T-helper 2 cell (primary cell): ENCODE data around the gene ROBO2.

Experiments
- DNase-seq, 5 experiments: peaks; one replicate each; pipeline versions ENCODE4 v3.0.0 to v3.0.0-alpha.2; 2012 to 2022
- total RNA-seq, 2 donors: gene quantifications; one replicate each; lab custom pipeline; 2026; lab: John Stamatoyannopoulos, UW

ROBO2 gene, protein sequence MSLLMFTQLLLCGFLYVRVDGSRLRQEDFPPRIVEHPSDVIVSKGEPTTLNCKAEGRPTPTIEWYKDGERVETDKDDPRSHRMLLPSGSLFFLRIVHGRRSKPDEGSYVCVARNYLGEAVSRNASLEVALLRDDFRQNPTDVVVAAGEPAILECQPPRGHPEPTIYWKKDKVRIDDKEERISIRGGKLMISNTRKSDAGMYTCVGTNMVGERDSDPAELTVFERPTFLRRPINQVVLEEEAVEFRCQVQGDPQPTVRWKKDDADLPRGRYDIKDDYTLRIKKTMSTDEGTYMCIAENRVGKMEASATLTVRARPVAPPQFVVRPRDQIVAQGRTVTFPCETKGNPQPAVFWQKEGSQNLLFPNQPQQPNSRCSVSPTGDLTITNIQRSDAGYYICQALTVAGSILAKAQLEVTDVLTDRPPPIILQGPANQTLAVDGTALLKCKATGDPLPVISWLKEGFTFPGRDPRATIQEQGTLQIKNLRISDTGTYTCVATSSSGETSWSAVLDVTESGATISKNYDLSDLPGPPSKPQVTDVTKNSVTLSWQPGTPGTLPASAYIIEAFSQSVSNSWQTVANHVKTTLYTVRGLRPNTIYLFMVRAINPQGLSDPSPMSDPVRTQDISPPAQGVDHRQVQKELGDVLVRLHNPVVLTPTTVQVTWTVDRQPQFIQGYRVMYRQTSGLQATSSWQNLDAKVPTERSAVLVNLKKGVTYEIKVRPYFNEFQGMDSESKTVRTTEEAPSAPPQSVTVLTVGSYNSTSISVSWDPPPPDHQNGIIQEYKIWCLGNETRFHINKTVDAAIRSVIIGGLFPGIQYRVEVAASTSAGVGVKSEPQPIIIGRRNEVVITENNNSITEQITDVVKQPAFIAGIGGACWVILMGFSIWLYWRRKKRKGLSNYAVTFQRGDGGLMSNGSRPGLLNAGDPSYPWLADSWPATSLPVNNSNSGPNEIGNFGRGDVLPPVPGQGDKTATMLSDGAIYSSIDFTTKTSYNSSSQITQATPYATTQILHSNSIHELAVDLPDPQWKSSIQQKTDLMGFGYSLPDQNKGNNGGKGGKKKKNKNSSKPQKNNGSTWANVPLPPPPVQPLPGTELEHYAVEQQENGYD (N-terminal part only)
- total RNA-seq: 0 to 0.07 reads per million in 2 donors

DNA sequence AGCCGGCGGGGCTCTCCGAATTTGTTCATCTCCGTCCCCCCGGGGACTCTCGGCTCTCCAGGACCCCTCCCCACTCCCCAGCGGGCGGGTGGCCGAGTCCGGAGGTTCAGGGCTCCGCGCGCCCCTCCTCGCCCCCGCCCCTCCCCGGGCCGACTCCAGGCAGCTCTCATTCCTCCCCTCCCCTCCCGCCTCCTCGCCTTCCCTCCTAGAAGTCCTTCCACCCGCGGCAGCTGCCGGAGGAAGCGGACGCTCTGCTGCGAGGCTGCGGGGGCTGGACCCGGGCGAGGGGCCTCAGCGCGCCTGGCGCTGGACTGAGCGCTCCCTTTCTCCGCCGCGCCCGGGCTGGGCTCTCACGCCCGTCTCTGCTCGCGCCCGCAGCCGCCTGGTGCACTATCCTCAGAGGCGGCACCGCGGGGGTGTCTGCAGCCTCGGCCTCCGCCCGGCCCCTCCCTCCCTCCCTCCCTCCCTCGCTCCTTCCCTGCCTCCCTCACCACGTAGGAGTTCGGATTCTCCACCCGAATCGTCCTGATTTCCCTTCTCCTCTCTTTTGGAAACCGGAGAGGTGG lies at the start of gene ROBO2:
TSS of gene ROBO2 (plus strand) at position 494 of the 566 bp plus-strand sequence. CDS start 687 bp downstream, outside the sequence.
- no peak for DNase-seq

GRCh38 chr3:76990606-76991005 lies 49.3 kb upstream of the ROBO2 start:
- no peak for DNase-seq

- no peak for DNase-seq
These were observed 48.7 kb upstream of the ROBO2 start for GRCh38 chr3:76991165-76991564.

DNA sequence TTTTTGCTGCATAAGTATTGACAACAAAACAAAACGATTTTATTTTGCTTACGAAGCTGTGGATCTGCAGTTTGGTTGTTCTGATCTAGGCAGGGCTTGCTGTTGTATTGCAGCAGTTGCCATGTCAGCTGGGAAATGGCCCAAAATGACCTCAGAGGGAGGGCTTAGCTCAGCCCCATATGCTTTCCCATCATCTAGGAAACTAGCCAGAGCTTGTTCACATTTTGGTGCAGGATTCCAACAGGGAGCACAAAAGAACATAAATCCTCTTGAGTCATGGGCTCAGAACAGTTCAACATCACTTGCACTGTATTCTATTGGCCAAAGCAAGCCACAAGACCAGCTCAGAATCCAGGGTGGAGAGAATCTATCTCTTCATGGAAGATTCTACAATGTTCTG lies 42.2 kb upstream of the ROBO2 start:
- no peak for DNase-seq

GRCh38 chr3:76998555-76998954 lies 41.3 kb upstream of the ROBO2 start:
- no peak for DNase-seq

GRCh38 chr3:77001062-77001701 lies 38.7 kb upstream of the ROBO2 start:
- DNase-seq: no peak

- DNase-seq: no peak
These were observed 25.7 kb upstream of the ROBO2 start for GRCh38 chr3:77014226-77014625.

GRCh38 chr3:77025471-77025870 lies 14.4 kb upstream of the ROBO2 start:
- no peak for DNase-seq

GRCh38 chr3:77026904-77027634 lies 12.8 kb upstream of the ROBO2 start:
- no peak for DNase-seq

DNA sequence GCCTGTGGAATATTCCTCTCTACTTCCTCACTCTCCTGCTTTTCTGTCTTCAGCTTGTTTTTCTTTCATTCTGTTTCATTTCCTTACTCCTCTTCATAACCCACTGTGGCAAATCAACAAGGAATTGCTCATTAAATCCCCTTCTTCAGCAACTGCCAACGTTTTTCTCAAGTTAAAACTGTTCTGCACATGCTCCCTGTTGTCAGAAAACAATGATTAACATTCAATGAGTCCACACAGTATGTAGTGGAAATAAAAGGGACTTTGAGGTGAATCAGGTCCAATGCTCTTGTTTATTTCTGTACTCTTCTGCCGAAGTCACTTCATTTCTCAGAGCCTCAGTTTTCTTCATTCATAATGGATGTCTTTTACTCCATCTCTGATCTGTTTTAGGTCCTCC lies 11.9 kb upstream of the ROBO2 start:
- DNase-seq: no peak

DNA sequence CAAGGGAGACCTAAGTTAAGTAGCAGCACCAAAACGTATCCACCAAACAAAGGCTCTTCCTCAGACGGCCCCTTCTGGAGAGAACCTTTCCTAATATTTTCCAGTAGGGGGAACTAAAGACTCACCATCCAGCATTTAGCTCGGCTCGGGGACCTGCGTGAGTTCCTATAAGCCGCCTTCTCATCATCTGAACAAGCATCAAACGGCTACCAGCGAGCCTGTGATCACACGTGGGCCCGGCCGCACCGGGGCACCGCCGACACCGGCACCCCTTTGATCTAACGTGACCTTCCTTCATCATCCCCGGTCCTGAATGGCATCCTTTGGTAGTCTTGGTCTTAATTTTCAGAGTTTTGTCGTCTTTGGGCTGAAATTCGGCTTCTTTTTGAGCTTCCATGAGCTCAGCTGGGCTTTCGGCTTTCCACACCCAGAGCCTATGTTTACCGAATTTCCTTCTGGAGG lies 1.4 kb upstream of the ROBO2 start:
- DNase-seq: peak in 1 of 5 experiments; percentile 22

DNA sequence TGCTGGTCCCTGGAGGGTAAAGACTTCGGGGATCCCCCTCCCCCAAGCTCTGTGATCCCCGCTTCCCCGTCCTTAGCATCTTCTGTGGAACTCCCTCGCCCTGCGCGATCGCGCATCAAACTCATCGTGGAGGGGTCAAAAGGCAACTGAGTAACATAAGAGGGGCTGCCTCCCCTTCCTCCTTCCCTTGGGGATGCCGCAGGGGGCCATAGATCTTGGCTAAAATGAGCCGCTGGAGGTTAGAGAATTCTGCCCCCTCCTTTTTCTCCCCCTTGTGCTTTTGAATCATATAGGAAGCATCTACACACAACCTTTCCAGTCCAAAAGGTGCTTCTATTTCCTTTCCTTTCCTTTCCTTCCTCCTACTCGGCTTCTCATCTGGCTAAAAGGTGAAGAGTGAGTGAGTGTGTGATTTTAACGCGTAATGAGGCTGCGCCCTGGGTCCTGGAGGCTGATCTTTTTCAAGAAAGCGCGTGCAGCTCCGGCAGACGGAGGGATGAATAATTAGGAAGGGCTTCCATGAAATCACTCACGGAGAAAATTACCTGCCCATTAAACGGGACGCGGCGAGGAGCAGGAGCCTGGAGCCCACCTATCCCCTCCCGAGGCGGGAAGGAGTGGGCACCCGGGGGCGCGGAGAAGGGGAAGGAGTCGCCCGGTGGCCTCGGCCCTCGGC lies 831 bp upstream of the ROBO2 start:
- DNase-seq: no peak

GRCh38 chr3:77040216-77040615 lies 317 bp downstream of the ROBO2 start:
- DNase-seq: no peak

- no peak for DNase-seq
These were observed 1.2 kb downstream of the ROBO2 start for GRCh38 chr3:77040926-77041722.

GRCh38 chr3:77041811-77042210 lies 1.9 kb downstream of the ROBO2 start:
- DNase-seq: no peak

DNA sequence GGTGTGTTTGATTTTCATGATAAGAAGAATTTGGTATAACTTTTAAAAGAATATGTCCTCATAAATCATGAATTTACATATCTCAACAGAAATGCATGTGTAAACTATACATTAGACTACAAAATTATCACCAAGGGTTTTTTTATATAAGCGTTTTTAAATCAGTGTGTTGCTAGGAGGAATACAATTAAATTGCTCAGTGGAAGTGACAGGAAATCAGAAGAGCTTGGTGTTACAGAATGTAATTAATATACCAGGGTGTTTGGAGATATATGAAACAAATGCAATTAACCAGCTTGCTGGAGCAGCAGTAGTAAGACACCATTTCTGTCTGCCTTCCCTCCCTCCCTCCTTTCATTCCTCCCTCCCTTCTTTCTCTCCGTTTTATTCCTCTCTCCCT lies 2.4 kb downstream of the ROBO2 start:
- DNase-seq: no peak

DNA sequence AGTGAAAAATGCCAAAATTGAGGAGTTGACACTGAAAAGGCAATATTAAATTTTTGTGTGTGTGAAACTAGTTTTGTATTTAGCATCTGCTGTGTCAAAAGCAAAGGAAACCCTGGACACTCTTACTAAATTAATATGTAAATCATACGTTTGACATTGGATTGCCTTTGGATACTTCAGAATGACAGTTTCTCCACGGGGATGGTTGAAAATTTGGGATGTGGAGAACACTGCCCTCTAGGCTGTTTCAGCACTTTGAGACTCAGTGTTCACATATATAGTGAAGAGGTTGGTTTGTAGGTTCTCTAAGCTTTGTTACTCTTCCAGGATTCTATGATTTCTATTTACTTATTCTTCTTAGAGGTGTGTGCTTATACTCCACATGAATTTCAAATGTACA lies 3.0 kb downstream of the ROBO2 start:
- no peak for DNase-seq

GRCh38 chr3:77045686-77046085 lies 5.8 kb downstream of the ROBO2 start:
- no peak for DNase-seq

- DNase-seq: no peak
These were observed 8.3 kb downstream of the ROBO2 start for GRCh38 chr3:77048186-77048585.

DNA sequence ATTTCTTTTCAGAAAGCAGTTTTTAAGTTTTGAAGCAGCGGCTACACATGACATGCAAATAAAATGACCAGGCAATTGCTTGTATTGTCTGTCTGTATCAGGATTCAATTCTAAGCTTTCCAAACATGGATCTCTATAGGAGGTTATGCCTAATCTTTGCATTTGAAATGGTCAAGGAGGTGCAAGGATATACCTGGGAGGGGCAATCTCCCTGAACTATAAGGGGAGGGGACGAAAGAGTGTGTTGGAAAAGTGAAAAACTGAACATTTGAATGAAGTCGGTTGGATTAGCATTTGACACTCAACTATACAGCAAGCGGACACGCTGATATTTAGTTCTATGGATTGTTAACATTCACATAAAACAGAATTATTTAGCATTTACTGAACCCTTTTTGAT lies 11.7 kb downstream of the ROBO2 start:
- no peak for DNase-seq
